H9 (cell line): ENCODE data around the gene MARCHF3. TPM values are rescaled to one million over a fixed set of nuclear protein-coding genes. Genes with fewer than 3 reads are reported as not detected.

Experiments used
- DNase-seq: peaks from one replicate; pipeline ENCODE4 v3.0.0-alpha.2; 2017
- H2AFZ ChIP-seq: one replicate; pipeline ENCODE4 v1.6.1; 2013; ENCODE audit warnings: mild to moderate bottlenecking, low read length, control low read depth, moderate library complexity
- H2AK5ac ChIP-seq: 2 replicates; pipeline ENCODE4 v1.6.1; 2013; ENCODE audit warnings: low read length, control low read depth, mixed read lengths; ENCODE audit not compliant: insufficient read length
- H2BK120ac ChIP-seq: one replicate; pipeline ENCODE4 v1.6.1; 2013; ENCODE audit warnings: low read depth, mild to moderate bottlenecking, low read length, control low read depth, inconsistent platforms; ENCODE audit not compliant: poor library complexity, severe bottlenecking
- H2BK12ac ChIP-seq: 2 replicates; pipeline ENCODE4 v1.6.1; 2013; ENCODE audit warnings: low read length, control low read depth, mixed read lengths, low read depth; ENCODE audit not compliant: insufficient read length
- H2BK15ac ChIP-seq: 2 replicates; pipeline ENCODE4 v1.6.1; 2013; ENCODE audit warnings: low read depth, low read length, control low read depth
- H2BK20ac ChIP-seq: one replicate; pipeline ENCODE4 v1.6.1; 2013; ENCODE audit warnings: low read depth, mild to moderate bottlenecking, low read length, control low read depth, inconsistent platforms; ENCODE audit not compliant: poor library complexity, severe bottlenecking
- H2BK5ac ChIP-seq: 2 replicates; pipeline ENCODE4 v1.6.1; 2013; ENCODE audit warnings: low read length, control low read depth, mixed read lengths; ENCODE audit not compliant: insufficient read length
- H3K14ac ChIP-seq: 2 replicates; pipeline ENCODE4 v1.6.1; 2013; ENCODE audit warnings: low read length, control low read depth; ENCODE audit not compliant: insufficient read depth
- H3K18ac ChIP-seq: 2 replicates; pipeline ENCODE4 v1.6.1; 2013; ENCODE audit warnings: low read depth, mild to moderate bottlenecking, mixed read lengths, low read length, control low read depth; ENCODE audit not compliant: insufficient read length
- H3K23ac ChIP-seq: 2 replicates; pipeline ENCODE4 v1.6.1; 2013; ENCODE audit warnings: low read length, control low read depth, mixed read lengths, low read depth; ENCODE audit not compliant: insufficient read length
- H3K23me2 ChIP-seq: 2 replicates; pipeline ENCODE4 v1.6.1; 2013; ENCODE audit warnings: low read depth, mild to moderate bottlenecking, mixed read lengths, low read length, control low read depth; ENCODE audit not compliant: insufficient read length, poor library complexity, severe bottlenecking
- H3K27ac ChIP-seq: 2 replicates; pipeline ENCODE4 v1.5.1; 2013; ENCODE audit warnings: low read length, control low read depth, mixed read lengths, low read depth; ENCODE audit not compliant: insufficient read length
- H3K27me3 ChIP-seq: 2 replicates; pipeline ENCODE4 v1.6.1; 2013; ENCODE audit warnings: low read length, control low read depth, inconsistent platforms; ENCODE audit not compliant: insufficient read depth
- H3K4ac ChIP-seq: 2 replicates; pipeline ENCODE4 v1.6.1; 2013; ENCODE audit warnings: low read depth, mild to moderate bottlenecking, control low read depth, inconsistent platforms, low read length, moderate library complexity
- H3K4me1 ChIP-seq: 2 replicates; pipeline ENCODE4 v1.6.1; 2013; ENCODE audit warnings: low read length, control low read depth, inconsistent platforms; ENCODE audit not compliant: insufficient read depth
- H3K4me2 ChIP-seq: 2 replicates; pipeline ENCODE4 v1.6.1; 2013; ENCODE audit warnings: low read length, control low read depth, mixed read lengths; ENCODE audit not compliant: insufficient read length, insufficient read depth
- H3K56ac ChIP-seq: 2 replicates; pipeline ENCODE4 v1.6.1; 2013; ENCODE audit warnings: low read depth, mild to moderate bottlenecking, mixed read lengths, low read length, control low read depth; ENCODE audit not compliant: insufficient read length
- H3K79me1 ChIP-seq: 2 replicates; pipeline ENCODE4 v1.6.1; 2013; ENCODE audit warnings: low read depth, mild to moderate bottlenecking, moderate library complexity, low read length, control low read depth, inconsistent platforms; ENCODE audit not compliant: insufficient read depth, poor library complexity, severe bottlenecking
- H3K79me2 ChIP-seq: 2 replicates; pipeline ENCODE4 v1.6.1; 2013; ENCODE audit warnings: low read length, control low read depth, inconsistent platforms; ENCODE audit not compliant: insufficient read depth
- H3K9ac ChIP-seq: 2 replicates; pipeline ENCODE4 v1.6.1; 2013; ENCODE audit warnings: low read length, control low read depth, mixed read lengths; ENCODE audit not compliant: insufficient read length; ENCODE audit errors: extremely low read depth
- H3K9me3 ChIP-seq: one replicate; pipeline ENCODE4 v1.6.1; 2013; ENCODE audit warnings: low read depth, low read length, inconsistent platforms; ENCODE audit not compliant: control insufficient read depth
- H3T11ph ChIP-seq: one replicate; pipeline ENCODE4 v1.6.1; 2013; ENCODE audit warnings: mild to moderate bottlenecking, low read length, control low read depth, inconsistent platforms
- H4K20me1 ChIP-seq: one replicate; pipeline ENCODE4 v1.6.1; 2013; ENCODE audit not compliant: control insufficient read depth, insufficient read length, insufficient read depth
- H4K5ac ChIP-seq: 2 replicates; pipeline ENCODE4 v1.6.1; 2013; ENCODE audit warnings: low read depth, mild to moderate bottlenecking, mixed read lengths, low read length, control low read depth; ENCODE audit not compliant: insufficient read length
- H4K8ac ChIP-seq: replicated peaks from 2 replicates; pipeline ENCODE4 v1.6.1; 2013; ENCODE audit warnings: low read length, control low read depth, mixed read lengths, low read depth; ENCODE audit not compliant: insufficient read length
- H4K91ac ChIP-seq: 2 replicates; pipeline ENCODE4 v1.6.1; 2013; ENCODE audit warnings: low read depth, mild to moderate bottlenecking, moderate library complexity, mixed read lengths, low read length, control low read depth; ENCODE audit not compliant: insufficient read length
- H3K27ac Mint-ChIP-seq, 3 experiments: 2 replicates in 2 of 3; 3 replicates in 1 of 3; pipeline ENCODE4 v1.8.0; 2020 to 2021; ENCODE audit warnings: mixed read lengths in 3 of 3, mild to moderate bottlenecking in 1 of 3, moderate library complexity in 1 of 3
- H3K27me3 Mint-ChIP-seq: 2 replicates; pipeline ENCODE4 v1.8.0; 2021; ENCODE audit warnings: low read depth, mild to moderate bottlenecking, moderate library complexity, mixed read lengths
- H3K36me3 Mint-ChIP-seq, 3 experiments: 2 replicates in 2 of 3; 3 replicates in 1 of 3; pipeline ENCODE4 v1.8.0; 2020 to 2021; ENCODE audit warnings: low read depth in 3 of 3, mixed read lengths in 3 of 3; ENCODE audit not compliant: insufficient read depth in 1 of 3
- H3K4me1 Mint-ChIP-seq, 2 experiments: 2 replicates each; pipeline ENCODE4 v1.8.0; 2020; ENCODE audit warnings: mixed read lengths in 2 of 2
- H3K4me3 Mint-ChIP-seq, 2 experiments: 2 replicates in 1 of 2; 3 replicates in 1 of 2; pipeline ENCODE4 v1.8.0; 2020 to 2021; ENCODE audit warnings: mild to moderate bottlenecking in 2 of 2, mixed read lengths in 2 of 2, moderate library complexity in 1 of 2
- H3K9me3 Mint-ChIP-seq, 2 experiments: 2 replicates in 1 of 2; 3 replicates in 1 of 2; pipeline ENCODE4 v1.8.0; 2020; ENCODE audit warnings: mild to moderate bottlenecking in 2 of 2, mixed read lengths in 2 of 2, moderate library complexity in 1 of 2
- WGBS: extraction: QIAGEN DNeasy Blood & Tissue Kit; methylation state at CpG from one replicate; pipeline ENCODE4 v1.1.7; 2013; ENCODE audit warnings: missing lambda C conversion rate, low lambda C conversion rate, mixed read lengths; ENCODE audit not compliant: insufficient read length; ENCODE audit errors: extremely low coverage; 5-methylcytosine and 5-hydroxymethylcytosine counted together
- total RNA-seq: library from RNA; stranded (reverse); gene quantifications from 2 replicates; pipeline ENCODE4 v1.2.1, GENCODE V29; 2021
- TF ChIP-seq, protein P1 (sequence below): fragments of 200-600 bp; sonication (generic); conservative IDR thresholded peaks from 3 replicates; pipeline ENCODE4 v1.8.0; 2021; ENCODE audit warnings: antibody characterized with exemption, mild to moderate bottlenecking

Gene MARCHF3
- total RNA-seq, 1 experiment from 2014 or later, result 17.7 TPM

DNA sequence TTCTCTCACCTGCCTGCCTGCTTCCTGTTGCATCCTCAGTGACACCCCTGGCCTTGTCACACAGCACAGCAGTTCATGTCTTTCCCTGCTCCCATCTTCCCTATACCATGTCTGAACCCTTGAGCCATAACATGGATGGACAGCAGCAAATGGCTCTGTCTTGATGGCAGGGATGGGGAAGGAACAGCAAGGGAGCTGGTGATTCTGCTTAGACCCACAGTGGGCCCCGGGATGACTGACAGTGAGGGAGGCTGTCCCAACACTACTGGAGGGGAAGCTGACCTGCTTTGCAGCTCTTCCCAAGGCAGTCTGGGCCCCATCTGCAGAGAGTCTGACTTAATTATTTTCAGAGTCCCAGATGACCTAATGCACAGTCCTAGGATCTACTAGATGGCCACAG, 48.2 kb downstream of the MARCHF3 start:
- Histone ChIP-seq H3T11ph (no peak overlapping the region), H3K56ac (no peak overlapping the region), H3K4me1 (no peaks in the 10 kb centered on the region), H2BK12ac (no peak overlapping the region), H4K20me1 (no peaks in the 10 kb centered on the region), H3K27ac (no peak overlapping the region), H3K18ac (no peak overlapping the region), H2BK120ac (no peak overlapping the region), H3K9me3 (no peaks in the 10 kb centered on the region), H3K79me2 (no peaks in the 10 kb centered on the region), H2AK5ac (no peak overlapping the region), H2BK20ac (no peak overlapping the region), H3K4me2 (no peak overlapping the region), H2BK5ac (no peak overlapping the region), H3K4ac (no peak overlapping the region), H3K14ac (no peak overlapping the region), H4K5ac (no peak overlapping the region), H3K23ac (no peak overlapping the region), H3K79me1 (no peaks in the 10 kb centered on the region), H4K91ac (no peak overlapping the region), H4K8ac (no peak overlapping the region), H3K27me3 (no peaks in the 10 kb centered on the region), H3K23me2 (no peaks in the 10 kb centered on the region), H3K9ac (no peak overlapping the region), H2BK15ac (no peak overlapping the region), H2AFZ (no peak overlapping the region)
- Mint-ChIP-seq H3K4me3 (no peak overlapping the region), H3K27me3 (no peaks in the 10 kb centered on the region), H3K36me3 (peaks cover 0 to 1% (median under 1%) of the 10 kb centered on the region in 3 experiments; a peak in 2 of 7 replicates), H3K27ac (peak overlapping the region in 1 of 3 experiments; percentile 25; a peak in 1 of 7 replicates), H3K4me1 (peaks cover 9 to 12% of the 10 kb centered on the region in 2 experiments), H3K9me3 (peaks cover 0 to under 1% of the 10 kb centered on the region in 2 experiments; a peak in 1 of 5 replicates)
- TF ChIP-seq, protein P1, sequence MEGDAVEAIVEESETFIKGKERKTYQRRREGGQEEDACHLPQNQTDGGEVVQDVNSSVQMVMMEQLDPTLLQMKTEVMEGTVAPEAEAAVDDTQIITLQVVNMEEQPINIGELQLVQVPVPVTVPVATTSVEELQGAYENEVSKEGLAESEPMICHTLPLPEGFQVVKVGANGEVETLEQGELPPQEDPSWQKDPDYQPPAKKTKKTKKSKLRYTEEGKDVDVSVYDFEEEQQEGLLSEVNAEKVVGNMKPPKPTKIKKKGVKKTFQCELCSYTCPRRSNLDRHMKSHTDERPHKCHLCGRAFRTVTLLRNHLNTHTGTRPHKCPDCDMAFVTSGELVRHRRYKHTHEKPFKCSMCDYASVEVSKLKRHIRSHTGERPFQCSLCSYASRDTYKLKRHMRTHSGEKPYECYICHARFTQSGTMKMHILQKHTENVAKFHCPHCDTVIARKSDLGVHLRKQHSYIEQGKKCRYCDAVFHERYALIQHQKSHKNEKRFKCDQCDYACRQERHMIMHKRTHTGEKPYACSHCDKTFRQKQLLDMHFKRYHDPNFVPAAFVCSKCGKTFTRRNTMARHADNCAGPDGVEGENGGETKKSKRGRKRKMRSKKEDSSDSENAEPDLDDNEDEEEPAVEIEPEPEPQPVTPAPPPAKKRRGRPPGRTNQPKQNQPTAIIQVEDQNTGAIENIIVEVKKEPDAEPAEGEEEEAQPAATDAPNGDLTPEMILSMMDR, result no peak
- WGBS, result no CpG with 5 or more reads among the region's 1 CpG
- no peak for DNase-seq
